MM.1S (cell line): Measurements from ENCODE around the gene MAPKAP1.

Source experiments
- DNase-seq: peaks from one replicate; pipeline ENCODE4 v3.0.0-alpha.2; 2015
- H2AFZ ChIP-seq: fragments of 300-600 bp; sonication (generic); 2 replicates; pipeline ENCODE4 v1.6.0; 2016; ENCODE audit warnings: antibody characterized with exemption, low read length
- H3F3A ChIP-seq: fragments of 300-600 bp; sonication (generic); 2 replicates; pipeline ENCODE4 v1.6.1; 2016; ENCODE audit warnings: mild to moderate bottlenecking, antibody characterized with exemption, low read length, moderate library complexity, mixed read lengths; ENCODE audit not compliant: insufficient read depth
- H3K27ac ChIP-seq: fragments of 300-600 bp; sonication (generic); 2 replicates; pipeline ENCODE4 v1.5.1; 2016; ENCODE audit warnings: mild to moderate bottlenecking, low read length
- H3K27me3 ChIP-seq: fragments of 300-600 bp; sonication (generic); replicated peaks from 2 replicates; pipeline ENCODE4 v1.6.0; 2016; ENCODE audit warnings: low read length; ENCODE audit not compliant: insufficient read depth
- H3K36me3 ChIP-seq: fragments of 300-600 bp; sonication (generic); replicated peaks from 2 replicates; pipeline ENCODE4 v1.6.1; 2016; ENCODE audit warnings: mild to moderate bottlenecking, low read length, mixed read lengths; ENCODE audit not compliant: insufficient read depth
- H3K4me1 ChIP-seq: fragments of 300-600 bp; sonication (generic); 2 replicates; pipeline ENCODE4 v1.6.1; 2016; ENCODE audit warnings: low read length, mixed read lengths
- H3K4me2 ChIP-seq: fragments of 300-600 bp; sonication (generic); 2 replicates; pipeline ENCODE4 v1.6.0; 2016; ENCODE audit warnings: low read depth, low read length
- H3K4me3 ChIP-seq: fragments of 300-600 bp; sonication (generic); 2 replicates; pipeline ENCODE4 v1.5.1; 2016; ENCODE audit warnings: low read length, mixed read lengths
- H3K79me2 ChIP-seq: fragments of 300-600 bp; sonication (generic); 2 replicates; pipeline ENCODE4 v1.6.1; 2016; ENCODE audit warnings: mixed run types, low read length, mixed read lengths
- H3K9ac ChIP-seq: fragments of 300-600 bp; sonication (generic); 2 replicates; pipeline ENCODE4 v1.6.1; 2016; ENCODE audit warnings: low read length, mixed read lengths
- H3K9me2 ChIP-seq: fragments of 300-600 bp; sonication (generic); replicated peaks from 2 replicates; pipeline ENCODE4 v1.6.1; 2016; ENCODE audit warnings: mild to moderate bottlenecking, low read length, mixed read lengths; ENCODE audit not compliant: insufficient read depth
- H3K9me3 ChIP-seq: fragments of 300-600 bp; sonication (generic); replicated peaks from 2 replicates; pipeline ENCODE4 v1.6.1; 2016; ENCODE audit warnings: mild to moderate bottlenecking, low read length, mixed read lengths; ENCODE audit not compliant: insufficient read depth
- H4K20me1 ChIP-seq: fragments of 300-600 bp; sonication (generic); 2 replicates; pipeline ENCODE4 v1.6.1; 2016; ENCODE audit warnings: mild to moderate bottlenecking, low read length, moderate library complexity, mixed read lengths; ENCODE audit not compliant: insufficient read depth
- EZH2 ChIP-seq: fragments of 300-600 bp; sonication (generic); optimal IDR thresholded peaks from 2 replicates; pipeline ENCODE3; 2017; ENCODE audit warnings: low read depth, mild to moderate bottlenecking, antibody characterized with exemption, low read length, mixed read lengths
- EZH2phosphoT487 ChIP-seq: fragments of 300-600 bp; sonication (generic); IDR thresholded peaks from 2 replicates; pipeline ENCODE4 v1.6.1; 2018; ENCODE audit warnings: antibody characterized with exemption, low read length
- TF ChIP-seq, protein P1 (sequence below): fragments of 300-600 bp; sonication (generic); IDR thresholded peaks from 2 replicates; pipeline ENCODE4 v1.5.1; 2016; ENCODE audit warnings: antibody characterized with exemption, low read length, mixed read lengths

Gene MAPKAP1

DNA sequence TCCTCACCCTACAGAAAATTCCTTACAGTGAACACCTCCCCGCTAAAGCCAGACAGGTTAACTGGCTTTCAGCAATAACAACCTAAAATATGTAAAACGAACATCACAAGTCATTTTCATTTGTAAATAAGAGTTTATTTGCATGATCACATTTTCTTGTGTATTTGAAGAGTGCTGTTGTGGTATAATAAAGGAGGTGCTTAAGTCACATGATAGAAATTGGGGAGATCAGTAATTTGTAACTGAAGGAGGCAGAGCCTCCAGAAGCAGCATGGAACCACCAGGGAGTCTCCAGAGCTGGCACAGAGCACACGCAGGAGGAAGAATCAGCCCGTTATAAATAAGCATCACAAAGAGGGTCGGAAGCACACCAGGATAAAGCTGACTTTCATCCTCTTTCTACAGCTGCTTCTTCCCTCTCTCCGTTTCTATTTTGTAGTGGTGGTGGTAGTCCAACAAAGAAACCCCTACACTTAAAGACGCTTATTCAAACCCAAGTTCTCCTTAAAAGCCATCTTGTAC, 210.6 kb downstream of the MAPKAP1 start:
- Histone ChIP-seq H3K36me3 (no peaks in the 10 kb centered on the region), H3K4me3 (no peak overlapping the region), H3K4me1 (no peaks in the 10 kb centered on the region), H2AFZ (no peak overlapping the region), H3K27me3 (no peaks in the 10 kb centered on the region), H3K9ac (no peak overlapping the region), H3K27ac (no peak overlapping the region), H4K20me1 (no peaks in the 10 kb centered on the region), H3K9me2 (no peaks in the 10 kb centered on the region), H3K79me2 (no peaks in the 10 kb centered on the region), H3K9me3 (no peaks in the 10 kb centered on the region), H3F3A (no peaks in the 10 kb centered on the region), H3K4me2 (no peak overlapping the region)
- DNase-seq = no peak
- no peak for TF ChIP-seq EZH2phosphoT487
- TF ChIP-seq EZH2 = no peak
- TF ChIP-seq, protein P1, sequence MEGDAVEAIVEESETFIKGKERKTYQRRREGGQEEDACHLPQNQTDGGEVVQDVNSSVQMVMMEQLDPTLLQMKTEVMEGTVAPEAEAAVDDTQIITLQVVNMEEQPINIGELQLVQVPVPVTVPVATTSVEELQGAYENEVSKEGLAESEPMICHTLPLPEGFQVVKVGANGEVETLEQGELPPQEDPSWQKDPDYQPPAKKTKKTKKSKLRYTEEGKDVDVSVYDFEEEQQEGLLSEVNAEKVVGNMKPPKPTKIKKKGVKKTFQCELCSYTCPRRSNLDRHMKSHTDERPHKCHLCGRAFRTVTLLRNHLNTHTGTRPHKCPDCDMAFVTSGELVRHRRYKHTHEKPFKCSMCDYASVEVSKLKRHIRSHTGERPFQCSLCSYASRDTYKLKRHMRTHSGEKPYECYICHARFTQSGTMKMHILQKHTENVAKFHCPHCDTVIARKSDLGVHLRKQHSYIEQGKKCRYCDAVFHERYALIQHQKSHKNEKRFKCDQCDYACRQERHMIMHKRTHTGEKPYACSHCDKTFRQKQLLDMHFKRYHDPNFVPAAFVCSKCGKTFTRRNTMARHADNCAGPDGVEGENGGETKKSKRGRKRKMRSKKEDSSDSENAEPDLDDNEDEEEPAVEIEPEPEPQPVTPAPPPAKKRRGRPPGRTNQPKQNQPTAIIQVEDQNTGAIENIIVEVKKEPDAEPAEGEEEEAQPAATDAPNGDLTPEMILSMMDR = no peak

DNA sequence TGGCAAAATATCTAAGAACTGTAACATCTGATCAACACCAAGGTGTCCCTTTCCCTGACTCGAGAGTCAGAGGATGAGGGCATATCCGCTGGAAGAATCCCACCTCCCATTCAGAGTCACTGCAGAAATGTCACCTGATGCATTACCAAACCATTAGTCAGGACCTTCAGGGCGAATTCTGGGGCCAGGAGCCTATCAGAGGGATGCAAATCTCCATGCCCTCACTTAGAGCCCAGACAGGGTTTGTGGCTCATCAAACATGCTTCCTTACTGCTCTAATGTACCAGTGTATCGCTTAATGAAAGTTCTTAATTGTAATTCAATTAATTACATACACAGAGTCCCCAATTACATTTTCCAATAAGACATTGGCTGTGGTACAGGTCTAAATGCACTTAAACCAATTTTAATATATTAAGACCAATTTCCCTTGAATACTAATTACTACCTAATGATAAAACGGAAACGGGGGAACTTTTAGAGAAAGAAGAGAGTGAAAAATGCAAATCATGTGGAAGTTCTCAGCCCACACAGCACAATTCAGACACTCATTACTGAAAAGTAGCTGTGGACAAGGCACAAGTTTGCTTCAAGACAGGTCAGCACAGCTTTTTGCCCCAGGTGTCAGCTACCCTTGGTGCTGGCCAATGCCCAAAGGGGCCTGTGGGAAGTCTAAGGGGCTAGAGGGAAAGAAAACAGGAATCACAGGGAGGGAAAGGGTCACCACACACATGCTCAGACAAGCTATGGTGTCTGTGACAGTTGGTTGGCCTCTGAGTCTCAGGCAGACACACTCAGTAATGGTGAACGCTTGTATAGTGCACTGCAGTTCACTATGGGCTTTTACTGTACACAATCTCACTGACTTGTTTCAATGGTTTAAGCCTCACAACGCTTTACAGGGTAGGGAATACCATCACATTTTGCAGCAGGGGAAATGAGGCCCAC, 211.6 kb downstream of the MAPKAP1 start:
- Histone ChIP-seq H4K20me1 (no peaks in the 10 kb centered on the region), H2AFZ (no peak overlapping the region), H3K9ac (no peak overlapping the region), H3K79me2 (no peaks in the 10 kb centered on the region), H3K9me2 (no peaks in the 10 kb centered on the region), H3K27me3 (no peaks in the 10 kb centered on the region), H3K9me3 (no peaks in the 10 kb centered on the region), H3K36me3 (no peaks in the 10 kb centered on the region), H3K4me3 (no peak overlapping the region), H3K4me1 (no peaks in the 10 kb centered on the region), H3K4me2 (no peak overlapping the region), H3F3A (no peaks in the 10 kb centered on the region), H3K27ac (no peak overlapping the region)
- DNase-seq = no peak
- no peak for TF ChIP-seq EZH2
- no peak for TF ChIP-seq EZH2phosphoT487
- TF ChIP-seq, protein P1 = no peak

DNA sequence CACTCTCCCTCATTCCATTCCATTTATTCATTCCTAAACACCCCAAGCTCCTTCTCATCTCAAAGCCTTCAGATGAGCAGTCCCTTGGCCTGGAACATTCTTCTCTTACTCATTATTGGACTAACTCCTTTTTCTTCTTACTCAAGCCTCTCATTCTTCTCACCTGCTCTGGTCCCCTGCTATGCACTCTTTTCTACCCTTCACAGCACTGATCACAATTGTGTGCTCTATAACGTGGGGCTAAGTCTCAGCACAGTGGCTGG, 212.4 kb downstream of the MAPKAP1 start:
- Histone ChIP-seq H3K27me3 (no peaks in the 10 kb centered on the region), H3K36me3 (no peaks in the 10 kb centered on the region), H3K9me2 (no peaks in the 10 kb centered on the region), H3K9ac (no peak overlapping the region), H4K20me1 (no peaks in the 10 kb centered on the region), H3K27ac (no peak overlapping the region), H3K4me3 (no peak overlapping the region), H3K9me3 (no peaks in the 10 kb centered on the region), H2AFZ (no peak overlapping the region), H3K4me2 (no peak overlapping the region), H3F3A (no peaks in the 10 kb centered on the region), H3K4me1 (no peaks in the 10 kb centered on the region), H3K79me2 (no peaks in the 10 kb centered on the region)
- no peak for DNase-seq
- TF ChIP-seq EZH2phosphoT487 = no peak
- TF ChIP-seq, protein P1 = no peak
- TF ChIP-seq EZH2 = no peak
